ENCODE measurements around the gene SCN4B.

- TF ChIP-seq POLR2A (IDR thresholded peaks at IDR 0.05; ENCODE audit: low read depth, low read length), result no peak
- TF ChIP-seq, protein P1, sequence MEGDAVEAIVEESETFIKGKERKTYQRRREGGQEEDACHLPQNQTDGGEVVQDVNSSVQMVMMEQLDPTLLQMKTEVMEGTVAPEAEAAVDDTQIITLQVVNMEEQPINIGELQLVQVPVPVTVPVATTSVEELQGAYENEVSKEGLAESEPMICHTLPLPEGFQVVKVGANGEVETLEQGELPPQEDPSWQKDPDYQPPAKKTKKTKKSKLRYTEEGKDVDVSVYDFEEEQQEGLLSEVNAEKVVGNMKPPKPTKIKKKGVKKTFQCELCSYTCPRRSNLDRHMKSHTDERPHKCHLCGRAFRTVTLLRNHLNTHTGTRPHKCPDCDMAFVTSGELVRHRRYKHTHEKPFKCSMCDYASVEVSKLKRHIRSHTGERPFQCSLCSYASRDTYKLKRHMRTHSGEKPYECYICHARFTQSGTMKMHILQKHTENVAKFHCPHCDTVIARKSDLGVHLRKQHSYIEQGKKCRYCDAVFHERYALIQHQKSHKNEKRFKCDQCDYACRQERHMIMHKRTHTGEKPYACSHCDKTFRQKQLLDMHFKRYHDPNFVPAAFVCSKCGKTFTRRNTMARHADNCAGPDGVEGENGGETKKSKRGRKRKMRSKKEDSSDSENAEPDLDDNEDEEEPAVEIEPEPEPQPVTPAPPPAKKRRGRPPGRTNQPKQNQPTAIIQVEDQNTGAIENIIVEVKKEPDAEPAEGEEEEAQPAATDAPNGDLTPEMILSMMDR (conservative IDR thresholded peaks at IDR 0.05; ENCODE audit: low read depth, low read length), result no peak
- TF ChIP-seq CEBPB (IDR thresholded peaks at IDR 0.05; ENCODE audit: low read depth, low read length), result no peak
- no peak for TF ChIP-seq SMC3 (IDR thresholded peaks at IDR 0.05; ENCODE audit: low read depth, low read length)
- no peak for TF ChIP-seq FOS (IDR thresholded peaks at IDR 0.05; ENCODE audit: low read depth, low read length)
- TF ChIP-seq NFE2L2 (IDR thresholded peaks at IDR 0.05; ENCODE audit: low read depth, low read length), result no peak
- TF ChIP-seq MXI1 (IDR thresholded peaks at IDR 0.05; ENCODE audit: borderline replicate concordance, low read depth, low read length), result no peak
These were observed 12.3 kb upstream of the SCN4B start for GRCh38 chr11:118164885-118165284.
